IMR-90 (cell line): ENCODE data around the gene SLC46A3. TPM values are rescaled to one million over a fixed set of nuclear protein-coding genes. Genes with fewer than 3 reads are reported as not detected.

Experiments
- microRNA-seq, 2 experiments: library from miRNA; stranded (forward) in 1 of 2; unstranded in 1 of 2; fragments of 10-50 nt in 1 of 2; fragments of <30 nt in 1 of 2; gene quantifications in 1 of 2; microRNA quantifications in 1 of 2; one replicate each; pipeline versions ENCODE3 to v1.1.0; 2013 to 2020; ENCODE audit not compliant: insufficient read depth in 1 of 2, insufficient read length in 1 of 2, unreplicated experiment in 1 of 2
- polyA plus RNA-seq, 3 experiments: library from polyadenylated mRNA; depleted of rRNA; stranded (reverse); fragments of >200 nt; gene quantifications; 2 replicates each; pipeline ENCODE4 v1.2.3, GENCODE V29; 2012; ENCODE audit warnings: low replicate concordance in 1 of 3
- small RNA-seq, 5 experiments: library from RNA; depleted of rRNA; stranded (forward); fragments of <200 nt; gene quantifications; one replicate each; pipeline ENCODE3, GENCODE V24; 2012
- total RNA-seq: library from RNA; depleted of rRNA; stranded (reverse); fragments of >200 nt; gene quantifications from 2 replicates; pipeline ENCODE4 v1.2.3, GENCODE V29; 2012; rRNA removed

Gene SLC46A3
- total and polyA plus RNA-seq, 2 of the 4 experiments (the other 2 are of a cell fraction) = 0.54 to 0.89 TPM

Small RNA genes within 50 kb of the gene (microRNA-seq; reads per million reads assigned to microRNA genes)
- not detected for gene RNU6-53P (ENCODE audit: insufficient read depth, insufficient read length)

Small RNA genes within 50 kb of the gene (small RNA-seq; reads per million reads assigned to genes)
- 0 reads per million in 5 experiments for gene RNU6-53P

Other genes with a start within 250 kb of the SLC46A3 start
- gene FLT1, start 223.8 kb downstream of the SLC46A3 start, total RNA-seq = 10.0 and 10.4 TPM in 2 replicates
- gene FLT1, start 223.8 kb downstream of the SLC46A3 start, polyA plus RNA-seq (2012; rRNA removed) = 4.4 and 4.5 TPM in 2 replicates
- 60.2 and 117 TPM in 2 replicates for gene POMP, start 59.8 kb downstream of the SLC46A3 start, total RNA-seq
- 54.0 and 68.4 TPM in 2 replicates for gene POMP, start 59.8 kb downstream of the SLC46A3 start, polyA plus RNA-seq (2012; rRNA removed)
- gene MTUS2, start 101.4 kb upstream of the SLC46A3 start, total RNA-seq = under 0.01 TPM in 1 of 2 replicates, not detected in the other
- gene MTUS2, start 101.4 kb upstream of the SLC46A3 start, polyA plus RNA-seq (2012; rRNA removed) = 0.02 TPM in 1 of 2 replicates, not detected in the other